Type B pancreatic cell (in vitro differentiated cells): ENCODE measurements around the gene KCNQ5. TPM values are rescaled to one million over a fixed set of nuclear protein-coding genes. Genes with fewer than 3 reads are reported as not detected.

Source experiments
- DNase-seq: peaks from one replicate; pipeline ENCODE4 v3.0.0; 2021; ENCODE audit warnings: mixed read lengths; ENCODE audit not compliant: unreplicated experiment; ENCODE audit errors: extremely low spot score
- H3K27ac Mint-ChIP-seq: 2 replicates; pipeline ENCODE4 v1.8.0; 2021; ENCODE audit warnings: mild to moderate bottlenecking, mixed read lengths
- H3K27me3 Mint-ChIP-seq: 2 replicates; pipeline ENCODE4 v1.8.0; 2021; ENCODE audit warnings: mixed read lengths
- H3K36me3 Mint-ChIP-seq: 2 replicates; pipeline ENCODE4 v1.8.0; 2021; ENCODE audit warnings: mixed read lengths
- H3K4me1 Mint-ChIP-seq: one replicate; pipeline ENCODE4 v1.8.0; 2021; ENCODE audit warnings: mixed read lengths; ENCODE audit not compliant: unreplicated experiment
- H3K4me3 Mint-ChIP-seq: 2 replicates; pipeline ENCODE4 v1.8.0; 2021; ENCODE audit warnings: mild to moderate bottlenecking, mixed read lengths
- H3K9me3 Mint-ChIP-seq: 2 replicates; pipeline ENCODE4 v1.8.0; 2021; ENCODE audit warnings: mixed read lengths
- CTCF ChIP-seq: fragments of 200-600 bp; sonication (generic); conservative IDR thresholded peaks from 2 replicates; pipeline ENCODE4 v1.5.0; 2021; ENCODE audit warnings: antibody characterized with exemption, mild to moderate bottlenecking
- total RNA-seq: library from RNA; stranded (reverse); gene quantifications from 2 replicates; pipeline ENCODE4 v1.2.1, GENCODE V29; 2021; ENCODE audit warnings: low replicate concordance

The KCNQ5 gene
- total RNA-seq, 1 donor from 2014 or later: 1.7 TPM

GRCh38 chr6:72631480-72631879 lies 9.6 kb downstream of the KCNQ5 start:
- no peaks in the 10 kb centered on the region for H3K9me3 Mint-ChIP-seq
- no peaks in the 10 kb centered on the region for H3K36me3 Mint-ChIP-seq
- TF ChIP-seq CTCF: no peak
- no peak overlapping the region for H3K27ac Mint-ChIP-seq
- H3K4me1 Mint-ChIP-seq: no peaks in the 10 kb centered on the region
- no peak for DNase-seq
- H3K4me3 Mint-ChIP-seq: no peak overlapping the region
- H3K27me3 Mint-ChIP-seq: peaks cover 16% of the 10 kb centered on the region

GRCh38 chr6:72635636-72636035 lies 13.8 kb downstream of the KCNQ5 start:
- H3K27ac Mint-ChIP-seq: no peak overlapping the region

GRCh38 chr6:72636215-72636614 lies 14.4 kb downstream of the KCNQ5 start:
- no peak overlapping the region for H3K4me3 Mint-ChIP-seq

More at GRCh38 chr6:72635636-72636035, 13.8 kb downstream of the KCNQ5 start:
- Mint-ChIP-seq H3K27me3 (peaks cover 5% of the 10 kb centered on the region), H3K36me3 (no peaks in the 10 kb centered on the region), H3K9me3 (no peaks in the 10 kb centered on the region), H3K4me3 (no peak overlapping the region), H3K4me1 (no peaks in the 10 kb centered on the region)
- no peak for TF ChIP-seq CTCF
- no peak for DNase-seq

GRCh38 chr6:72636786-72637185 lies 14.9 kb downstream of the KCNQ5 start:
- no peaks in the 10 kb centered on the region for H3K4me1 Mint-ChIP-seq
- DNase-seq: no peak
- H3K27ac Mint-ChIP-seq: no peak overlapping the region
- H3K4me3 Mint-ChIP-seq: no peak overlapping the region
- H3K9me3 Mint-ChIP-seq: no peaks in the 10 kb centered on the region
- no peaks in the 10 kb centered on the region for H3K36me3 Mint-ChIP-seq
- peaks cover 5% of the 10 kb centered on the region for H3K27me3 Mint-ChIP-seq
- TF ChIP-seq CTCF: no peak

More at GRCh38 chr6:72636215-72636614, 14.4 kb downstream of the KCNQ5 start:
- no peak for DNase-seq
- Mint-ChIP-seq H3K36me3 (no peaks in the 10 kb centered on the region), H3K27ac (no peak overlapping the region), H3K4me1 (no peaks in the 10 kb centered on the region), H3K9me3 (no peaks in the 10 kb centered on the region), H3K27me3 (peaks cover 5% of the 10 kb centered on the region)
- no peak for TF ChIP-seq CTCF

GRCh38 chr6:72639920-72640614 lies 18.2 kb downstream of the KCNQ5 start:
- no peak overlapping the region for H3K27ac Mint-ChIP-seq
- H3K4me3 Mint-ChIP-seq: no peak overlapping the region
- no peak for TF ChIP-seq CTCF
- no peak for DNase-seq
- no peaks in the 10 kb centered on the region for H3K9me3 Mint-ChIP-seq
- H3K4me1 Mint-ChIP-seq: no peaks in the 10 kb centered on the region
- H3K36me3 Mint-ChIP-seq: no peaks in the 10 kb centered on the region
- peaks cover 5% of the 10 kb centered on the region for H3K27me3 Mint-ChIP-seq

GRCh38 chr6:72640615-72640930 lies 18.7 kb downstream of the KCNQ5 start:
- H3K4me3 Mint-ChIP-seq: no peak overlapping the region
- H3K27me3 Mint-ChIP-seq: peaks cover 5% of the 10 kb centered on the region
- H3K4me1 Mint-ChIP-seq: no peaks in the 10 kb centered on the region
- DNase-seq: no peak
- H3K9me3 Mint-ChIP-seq: no peaks in the 10 kb centered on the region
- no peak overlapping the region for H3K27ac Mint-ChIP-seq
- no peaks in the 10 kb centered on the region for H3K36me3 Mint-ChIP-seq
- TF ChIP-seq CTCF: no peak
